NCI-H524 (cell line): ENCODE data around the gene VCP.
A peak's percentile ranks its signal among the peaks of the same experiment; 100 is the strongest.
"Not testable (repeated sequence)": the region's sequence is repeated elsewhere in the genome, so short reads cannot be mapped to it uniquely, and the experiment has no call there.

Experiments
- DNase-seq, 2 experiments: peaks; one replicate each; lab custom pipeline; 2025; lab: John Stamatoyannopoulos, UW

The VCP gene

GRCh38 chr9:35060548-35061207 lies 11.7 kb downstream of the VCP start:
- no peak for DNase-seq

- DNase-seq, result no peak
Measured at GRCh38 chr9:35059438-35059837, 13.0 kb downstream of the VCP start.

GRCh38 chr9:35057271-35057620 lies 15.2 kb downstream of the VCP start:
- DNase-seq, result no peak

- DNase-seq, result no peak
Measured at GRCh38 chr9:35056571-35057270, 15.7 kb downstream of the VCP start.

GRCh38 chr9:35054871-35055644 lies 17.4 kb downstream of the VCP start:
- no peak for DNase-seq

- DNase-seq, result no peak
Measured at GRCh38 chr9:35054185-35054835, 18.1 kb downstream of the VCP start.

GRCh38 chr9:35051069-35051967 lies 21.1 kb downstream of the VCP start:
- DNase-seq, result peak; percentile 17 to 46

- DNase-seq, result no peak
Measured at GRCh38 chr9:35048511-35048910, 23.9 kb downstream of the VCP start.

GRCh38 chr9:35044071-35044470 lies 28.4 kb downstream of the VCP start:
- no peak for DNase-seq

- no peak for DNase-seq
Measured at GRCh38 chr9:35042891-35043545, 29.4 kb downstream of the VCP start.

GRCh38 chr9:35042081-35042604 lies 30.3 kb downstream of the VCP start:
- no peak for DNase-seq

- DNase-seq, result no peak
Measured at GRCh38 chr9:35035851-35036701, 36.3 kb downstream of the VCP start.

GRCh38 chr9:35033101-35033500 lies 39.3 kb downstream of the VCP start:
- DNase-seq, result no peak

- DNase-seq, result no peak
Measured at GRCh38 chr9:35029852-35030251, 42.6 kb downstream of the VCP start.

- no peak for DNase-seq
Measured at GRCh38 chr9:35029241-35029640, 43.2 kb downstream of the VCP start.

GRCh38 chr9:35028341-35028740 lies 44.1 kb downstream of the VCP start:
- no peak for DNase-seq

- no peak for DNase-seq
Measured at GRCh38 chr9:35027860-35028259, 44.6 kb downstream of the VCP start.

- DNase-seq, result no peak
Measured at GRCh38 chr9:35027374-35027773, 45.1 kb downstream of the VCP start.

GRCh38 chr9:35026671-35027070 lies 45.8 kb downstream of the VCP start:
- no peak for DNase-seq

GRCh38 chr9:35023443-35023842 lies 49.0 kb downstream of the VCP start:
- not testable (repeated sequence) for DNase-seq
